ENCODE results near the gene OR1L6.

Gene OR1L6

DNA sequence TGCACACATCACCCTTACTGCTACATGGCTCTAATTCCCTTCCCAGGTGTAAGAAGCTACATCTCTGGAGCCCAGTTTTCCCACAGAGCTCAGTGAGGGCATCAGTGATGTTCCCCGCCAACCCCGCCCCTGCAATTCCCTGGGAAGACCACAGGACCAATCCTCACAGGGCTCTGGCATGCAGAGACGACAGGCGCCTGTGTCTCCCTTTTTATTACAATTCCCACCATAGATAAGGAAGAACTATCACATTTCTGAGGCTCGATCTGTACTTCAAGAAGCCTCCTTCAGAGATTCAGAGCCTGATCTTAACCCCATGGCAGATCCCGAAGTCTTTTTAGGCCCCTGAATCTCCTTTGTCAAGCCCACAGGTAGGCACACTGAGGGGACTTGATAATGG is at the start of gene OR1L6:
TSS of gene OR1L6 (plus strand) at position 301 of the 400 bp plus-strand sequence. CDS start 7,545 bp downstream, outside the sequence.
- peaks cover 5 to 21% of the 10 kb centered on the region in 2 donors for H3K9me3 Mint-ChIP-seq
- H3K27ac Mint-ChIP-seq, result no peak within 1 kb of the TSS
- no peaks in the 10 kb centered on the region for H3K27me3 Mint-ChIP-seq
- no peak within 1 kb of the TSS for H3K4me3 Mint-ChIP-seq
- no peaks in the 10 kb centered on the region for H3K4me1 Mint-ChIP-seq
- no peak for ATAC-seq
- no peak for DNase-seq

DNA sequence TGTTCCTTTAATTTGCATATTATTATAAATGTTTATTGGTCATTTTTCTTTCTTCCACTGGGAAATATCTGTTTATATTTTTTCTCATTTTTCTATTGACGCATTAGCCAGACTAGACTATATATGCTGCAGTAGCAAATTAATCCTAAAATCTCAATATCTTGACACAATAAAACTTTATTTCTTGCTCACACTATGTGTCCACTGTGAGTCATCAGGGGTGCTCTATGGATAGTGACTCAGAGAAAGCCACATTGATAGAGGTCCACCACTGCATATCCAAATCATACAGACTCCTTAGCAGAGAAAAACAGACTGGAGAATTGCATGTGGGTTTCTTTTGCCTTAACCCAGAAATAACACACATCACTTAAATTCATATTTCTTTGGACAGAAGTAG is 46.4 kb upstream of the OR1L6 start:
- Mint-ChIP-seq H3K4me1 (no peaks in the 10 kb centered on the region), H3K27ac (no peak overlapping the region), H3K9me3 (peaks cover 17 to 20% of the 10 kb centered on the region in 2 donors), H3K27me3 (no peaks in the 10 kb centered on the region), H3K4me3 (no peak overlapping the region)
- ATAC-seq (no peak), DNase-seq (no peak)

DNA sequence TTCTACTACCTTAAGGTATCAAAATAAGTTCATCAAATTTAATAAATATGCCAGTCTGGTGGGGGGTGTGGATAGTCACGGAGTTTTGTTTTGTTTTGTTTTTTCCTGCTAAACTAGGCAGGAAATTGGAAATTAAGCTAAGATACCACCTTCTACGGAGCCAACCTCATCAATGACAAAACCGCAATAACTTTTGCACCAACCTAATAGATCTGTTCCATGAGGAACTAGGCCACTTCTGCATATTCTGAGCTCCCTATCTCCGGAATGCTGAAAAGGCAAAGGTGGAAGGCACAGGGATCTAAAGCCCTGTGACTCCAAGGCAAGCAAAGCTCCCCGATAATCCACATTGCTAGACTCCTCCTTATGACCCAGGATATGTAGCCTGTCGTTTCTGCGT is 24.1 kb upstream of the OR1L6 start:
- H3K9me3 Mint-ChIP-seq, result peaks cover 24 to 51% of the 10 kb centered on the region in 2 donors
- no peak overlapping the region for H3K4me3 Mint-ChIP-seq
- ATAC-seq, result no peak
- no peak for DNase-seq
- H3K4me1 Mint-ChIP-seq, result no peaks in the 10 kb centered on the region
- peaks cover under 1% of the 10 kb centered on the region for H3K27me3 Mint-ChIP-seq
- H3K27ac Mint-ChIP-seq, result no peak overlapping the region

DNA sequence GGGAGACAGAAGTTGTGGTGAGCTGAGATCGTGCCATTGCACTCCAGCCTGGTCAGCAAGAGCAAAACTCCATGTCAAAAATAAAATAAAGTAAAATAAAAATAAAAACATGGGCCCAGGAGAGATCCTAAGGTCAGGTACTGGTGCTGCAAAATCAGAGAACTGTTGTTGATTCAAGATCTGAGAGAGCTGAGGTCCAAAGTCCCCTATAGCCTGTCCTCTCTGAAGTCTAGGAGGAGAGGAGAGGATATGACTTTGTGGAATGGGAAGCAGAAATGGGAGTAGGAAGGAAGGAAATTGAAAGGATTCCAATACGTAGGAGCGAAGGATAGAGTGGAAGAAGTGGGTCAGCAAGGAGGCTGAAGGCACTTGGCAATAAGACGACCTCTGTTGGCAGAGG is 22.9 kb upstream of the OR1L6 start:
- Mint-ChIP-seq H3K4me3 (no peak overlapping the region), H3K27me3 (no peaks in the 10 kb centered on the region), H3K27ac (no peak overlapping the region), H3K4me1 (no peaks in the 10 kb centered on the region), H3K9me3 (peaks cover 31 to 48% of the 10 kb centered on the region in 2 donors)
- ATAC-seq (no peak), DNase-seq (no peak)

- DNase-seq (no peak), ATAC-seq (no peak)
- peak within 1 kb of the TSS in 1 of 2 donors; percentile 7 for H3K27ac Mint-ChIP-seq
- no peaks in the 10 kb centered on the region for H3K27me3 Mint-ChIP-seq
- no peaks in the 10 kb centered on the region for H3K4me1 Mint-ChIP-seq
- H3K9me3 Mint-ChIP-seq, result peaks cover 36 to 42% of the 10 kb centered on the region in 2 donors
- no peak within 1 kb of the TSS for H3K4me3 Mint-ChIP-seq
Measured at GRCh38 chr9:122723690-122724089, 18.4 kb upstream of the OR1L6 start, which contains the start of gene OR1L4. Gene OR1L4 (plus strand): TSS chr9:122723990. CDS start chr9:122723990, 0 bp downstream.

GRCh38 chr9:122754825-122755224 is 12.7 kb downstream of the OR1L6 start:
- ATAC-seq (no peak), DNase-seq (no peak)
- Mint-ChIP-seq H3K4me3 (no peak overlapping the region), H3K9me3 (peaks cover 32 to 33% of the 10 kb centered on the region in 2 donors), H3K27ac (no peak overlapping the region), H3K4me1 (no peaks in the 10 kb centered on the region), H3K27me3 (no peaks in the 10 kb centered on the region)

DNA sequence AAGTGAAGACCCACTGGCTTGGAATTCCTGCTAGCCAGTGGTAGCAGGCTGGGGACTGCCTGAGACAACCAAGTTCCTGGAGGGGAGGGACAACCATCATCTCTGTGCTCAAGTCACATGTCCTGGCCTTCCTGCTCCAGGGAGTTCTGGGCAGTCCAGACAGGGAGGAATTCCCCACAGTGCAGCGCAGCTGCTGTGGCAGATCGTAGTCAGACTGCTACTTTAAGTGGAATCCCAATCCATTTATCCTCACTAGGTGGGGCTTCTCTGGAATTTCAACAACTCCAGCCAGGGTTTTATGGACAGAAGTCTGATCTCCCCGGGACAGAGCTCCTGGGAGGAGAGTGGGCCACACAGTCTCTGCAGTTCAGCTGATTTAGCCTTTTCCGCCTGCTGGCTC is 25.7 kb downstream of the OR1L6 start:
- no peak overlapping the region for H3K27ac Mint-ChIP-seq
- ATAC-seq (no peak), DNase-seq (no peak)
- no peaks in the 10 kb centered on the region for H3K27me3 Mint-ChIP-seq
- peaks cover 27 to 50% of the 10 kb centered on the region in 2 donors for H3K9me3 Mint-ChIP-seq
- no peaks in the 10 kb centered on the region for H3K4me1 Mint-ChIP-seq
- H3K4me3 Mint-ChIP-seq, result no peak overlapping the region

- Mint-ChIP-seq H3K4me1 (no peaks in the 10 kb centered on the region), H3K27me3 (no peaks in the 10 kb centered on the region), H3K27ac (no peak overlapping the region), H3K4me3 (no peak overlapping the region), H3K9me3 (peaks cover 6 to 18% of the 10 kb centered on the region in 2 donors)
- DNase-seq (no peak), ATAC-seq (no peak)
Measured at GRCh38 chr9:122777052-122777451, 34.9 kb downstream of the OR1L6 start.

GRCh38 chr9:122777935-122778627 is 36.0 kb downstream of the OR1L6 start:
- no peaks in the 10 kb centered on the region for H3K27me3 Mint-ChIP-seq
- ATAC-seq (no peak), DNase-seq (no peak)

GRCh38 chr9:122779181-122779580 is 37.1 kb downstream of the OR1L6 start:
- ATAC-seq (no peak), DNase-seq (no peak)
- Mint-ChIP-seq H3K9me3 (no peaks in the 10 kb centered on the region), H3K4me1 (no peaks in the 10 kb centered on the region), H3K27ac (no peak overlapping the region), H3K27me3 (no peaks in the 10 kb centered on the region), H3K4me3 (no peak overlapping the region)

More at GRCh38 chr9:122777935-122778627, 36.0 kb downstream of the OR1L6 start:
- peaks cover 0 to 8% of the 10 kb centered on the region in 2 donors for H3K9me3 Mint-ChIP-seq
- no peak overlapping the region for H3K4me3 Mint-ChIP-seq
- H3K27ac Mint-ChIP-seq, result no peak overlapping the region
- no peaks in the 10 kb centered on the region for H3K4me1 Mint-ChIP-seq

DNA sequence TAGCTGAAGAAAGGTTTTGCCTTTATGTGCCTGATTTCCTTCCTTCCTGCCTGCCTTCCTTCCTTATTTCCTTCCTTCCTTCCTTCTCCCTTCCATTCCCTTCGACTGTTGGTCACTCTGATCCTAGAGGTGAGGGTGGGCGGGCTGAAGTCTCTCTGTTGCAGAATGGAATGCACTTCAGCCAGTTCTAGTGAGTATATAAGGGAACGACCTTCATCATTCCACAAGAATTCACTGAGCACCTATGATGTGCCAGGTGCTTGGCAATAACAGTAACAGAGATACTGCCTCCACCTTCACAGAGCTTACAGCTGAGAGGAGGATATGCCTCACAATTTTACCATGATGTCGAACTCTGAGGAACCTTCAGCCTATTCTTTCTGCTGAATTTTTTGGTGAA is 37.9 kb downstream of the OR1L6 start:
- Mint-ChIP-seq H3K9me3 (no peaks in the 10 kb centered on the region), H3K4me3 (no peak overlapping the region), H3K27ac (no peak overlapping the region), H3K27me3 (no peaks in the 10 kb centered on the region), H3K4me1 (no peaks in the 10 kb centered on the region)
- DNase-seq (no peak), ATAC-seq (no peak)

DNA sequence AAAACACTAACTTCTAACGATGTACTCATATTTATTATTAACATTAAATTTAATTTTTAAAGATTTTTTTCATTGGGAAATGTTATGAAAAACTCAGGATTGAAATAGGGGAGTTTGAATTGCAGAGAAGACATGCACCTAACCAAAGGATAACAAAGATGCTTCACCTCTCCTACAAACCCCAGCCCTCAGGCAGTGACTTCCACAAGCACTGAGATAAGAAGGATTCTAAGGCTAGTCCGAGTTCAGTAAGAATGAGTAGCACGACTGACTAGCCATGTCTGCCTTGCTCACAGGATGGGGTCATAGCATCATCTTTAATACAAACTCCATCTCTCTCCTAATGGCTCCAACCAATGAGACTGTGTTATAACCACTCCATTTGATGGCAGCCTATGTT is 39.6 kb downstream of the OR1L6 start:
- DNase-seq (no peak), ATAC-seq (no peak)
- no peaks in the 10 kb centered on the region for H3K27me3 Mint-ChIP-seq
- no peaks in the 10 kb centered on the region for H3K4me1 Mint-ChIP-seq
- H3K9me3 Mint-ChIP-seq, result no peaks in the 10 kb centered on the region
- H3K27ac Mint-ChIP-seq, result no peak overlapping the region
- H3K4me3 Mint-ChIP-seq, result no peak overlapping the region

DNA sequence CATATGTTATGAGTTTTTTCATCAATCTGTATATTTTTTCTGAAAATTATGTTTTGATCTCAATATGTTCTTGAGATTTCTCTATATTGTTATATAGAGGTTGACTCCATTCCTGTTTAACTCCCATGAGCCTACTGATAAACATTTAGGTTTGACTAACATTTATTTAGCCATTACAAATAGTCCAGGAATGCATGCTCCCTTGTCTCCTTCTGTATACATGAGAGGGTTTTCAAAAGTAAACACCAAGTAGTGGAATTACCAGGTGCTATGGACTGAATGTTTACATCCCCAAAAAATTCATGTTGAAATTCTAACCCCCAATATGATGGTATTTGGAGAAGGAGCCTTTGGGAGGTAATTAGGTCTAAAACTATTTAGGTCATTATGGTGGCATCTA is 43.2 kb downstream of the OR1L6 start:
- DNase-seq (no peak), ATAC-seq (no peak)
- H3K27me3 Mint-ChIP-seq, result no peaks in the 10 kb centered on the region
- no peaks in the 10 kb centered on the region for H3K4me1 Mint-ChIP-seq
- H3K27ac Mint-ChIP-seq, result no peak overlapping the region
- no peaks in the 10 kb centered on the region for H3K9me3 Mint-ChIP-seq
- no peak overlapping the region for H3K4me3 Mint-ChIP-seq

GRCh38 chr9:122786338-122786737 is 44.2 kb downstream of the OR1L6 start:
- DNase-seq (no peak), ATAC-seq (no peak)
- Mint-ChIP-seq H3K4me3 (no peak overlapping the region), H3K4me1 (no peaks in the 10 kb centered on the region), H3K27me3 (no peaks in the 10 kb centered on the region), H3K9me3 (no peaks in the 10 kb centered on the region), H3K27ac (no peak overlapping the region)

GRCh38 chr9:122788831-122789230 is 46.7 kb downstream of the OR1L6 start, which contains the start of gene OR5C1:
Gene OR5C1 (plus strand): TSS chr9:122788933. CDS start chr9:122788933, 0 bp downstream.
- DNase-seq (no peak), ATAC-seq (no peak)
- Mint-ChIP-seq H3K27ac (peak within 1 kb of the TSS in 1 of 2 donors; percentile 30), H3K27me3 (no peaks in the 10 kb centered on the region), H3K4me3 (no peak within 1 kb of the TSS), H3K4me1 (no peaks in the 10 kb centered on the region), H3K9me3 (no peaks in the 10 kb centered on the region)

DNA sequence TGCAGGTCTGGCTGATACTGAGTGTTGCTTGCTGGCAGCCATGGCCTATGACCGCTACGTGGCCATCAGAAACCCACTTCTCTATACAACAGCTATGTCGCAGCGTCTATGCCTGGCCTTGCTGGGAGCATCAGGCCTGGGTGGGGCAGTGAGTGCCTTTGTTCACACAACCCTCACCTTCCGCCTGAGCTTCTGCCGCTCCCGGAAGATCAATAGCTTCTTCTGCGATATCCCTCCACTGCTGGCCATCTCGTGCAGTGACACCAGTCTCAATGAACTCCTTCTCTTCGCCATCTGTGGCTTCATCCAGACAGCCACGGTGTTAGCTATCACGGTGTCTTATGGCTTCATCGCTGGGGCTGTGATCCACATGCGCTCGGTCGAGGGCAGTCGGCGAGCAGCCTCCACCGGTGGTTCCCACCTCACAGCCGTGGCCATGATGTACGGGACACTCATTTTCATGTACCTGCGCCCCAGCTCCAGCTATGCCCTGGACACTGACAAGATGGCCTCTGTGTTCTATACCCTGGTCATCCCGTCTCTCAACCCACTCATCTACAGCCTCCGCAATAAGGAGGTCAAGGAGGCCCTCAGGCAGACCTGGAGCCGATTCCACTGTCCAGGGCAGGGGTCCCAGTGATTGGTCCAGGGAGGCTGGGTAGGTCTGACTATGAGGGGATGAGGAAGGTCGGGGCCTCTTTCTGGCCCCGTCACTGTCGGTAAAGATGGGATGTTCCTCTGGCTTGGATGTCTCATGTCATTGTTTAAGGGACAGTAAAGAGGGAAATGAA is 47.3 kb downstream of the OR1L6 start:
- H3K4me1 Mint-ChIP-seq, result no peaks in the 10 kb centered on the region
- H3K9me3 Mint-ChIP-seq, result no peaks in the 10 kb centered on the region
- H3K27me3 Mint-ChIP-seq, result no peaks in the 10 kb centered on the region
- DNase-seq (no peak), ATAC-seq (no peak)
- no peak overlapping the region for H3K4me3 Mint-ChIP-seq
- no peak overlapping the region for H3K27ac Mint-ChIP-seq
